Activated T-helper 17 cell treated with anti-CD3 and anti-CD28 coated beads, Interleukin-2, amount 50 U/mL, for 72 hours (primary cell): Measurements from ENCODE around the gene CCDC88C. TPM values are rescaled to one million over a fixed set of nuclear protein-coding genes. Genes with fewer than 3 reads are reported as not detected.

ENCODE experiments used
- ATAC-seq: fragments of 150-1000 bp; cut with Tn5 transposase; replicated peaks from 2 replicates; pipeline ENCODE4 v1.10.0; 2021; ENCODE audit warnings: mild to moderate bottlenecking, moderate library complexity
- H3K27ac Mint-ChIP-seq: one replicate; pipeline ENCODE4 v1.8.0; 2022; ENCODE audit warnings: mixed read lengths
- H3K27me3 Mint-ChIP-seq: one replicate; pipeline ENCODE4 v1.8.0; 2022; ENCODE audit warnings: mixed read lengths
- H3K36me3 Mint-ChIP-seq: one replicate; pipeline ENCODE4 v1.8.0; 2022; ENCODE audit warnings: low read depth, mild to moderate bottlenecking, mixed read lengths
- H3K4me1 Mint-ChIP-seq: one replicate; pipeline ENCODE4 v1.8.0; 2022; ENCODE audit warnings: mixed read lengths
- H3K4me3 Mint-ChIP-seq: one replicate; pipeline ENCODE4 v1.8.0; 2022; ENCODE audit warnings: mild to moderate bottlenecking, mixed read lengths
- H3K9me3 Mint-ChIP-seq: one replicate; pipeline ENCODE4 v1.8.0; 2022; ENCODE audit warnings: mixed read lengths
- total RNA-seq, 2 donors: library from RNA; stranded (reverse); gene quantifications; one replicate each; pipeline ENCODE4 v1.2.3, GENCODE V29; 2022

Gene CCDC88C
- total RNA-seq, 2 donors from 2014 or later = 143 to 172 TPM

GRCh38 chr14:91385224-91385623 is 32.4 kb downstream of the CCDC88C start:
- peak overlapping the region; percentile 37 for H3K4me3 Mint-ChIP-seq
- ATAC-seq = no peak
- H3K4me1 Mint-ChIP-seq = peaks cover 47% of the 10 kb centered on the region
- peak overlapping the region; percentile 54 for H3K27ac Mint-ChIP-seq
- H3K27me3 Mint-ChIP-seq = no peaks in the 10 kb centered on the region
- H3K9me3 Mint-ChIP-seq = no peaks in the 10 kb centered on the region
- peaks cover 26% of the 10 kb centered on the region for H3K36me3 Mint-ChIP-seq

DNA sequence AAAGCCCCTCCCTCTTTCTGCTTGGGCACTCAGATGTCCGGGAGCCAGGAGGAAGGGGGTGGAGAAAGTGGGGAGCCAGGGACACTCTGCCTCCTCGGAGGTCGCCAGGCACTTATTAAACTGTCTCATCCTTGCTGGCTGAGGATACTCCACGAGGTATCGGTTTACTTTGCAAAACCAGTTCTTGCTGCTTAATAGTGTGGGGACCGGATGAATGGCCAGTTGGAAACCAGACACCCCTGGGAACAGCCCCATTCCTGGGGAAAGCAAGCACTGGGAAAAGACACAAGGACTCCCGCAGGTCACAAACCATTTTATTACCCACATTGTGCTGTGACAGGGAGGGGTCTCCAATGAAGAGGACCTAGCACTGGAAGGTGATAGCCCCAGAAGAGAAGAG is 34.2 kb downstream of the CCDC88C start:
- peak overlapping the region; percentile 86 for H3K27ac Mint-ChIP-seq
- H3K36me3 Mint-ChIP-seq = peaks cover 39% of the 10 kb centered on the region
- no peaks in the 10 kb centered on the region for H3K9me3 Mint-ChIP-seq
- ATAC-seq = no peak
- peak overlapping the region; percentile 56 for H3K4me3 Mint-ChIP-seq
- peaks cover 49% of the 10 kb centered on the region for H3K4me1 Mint-ChIP-seq
- H3K27me3 Mint-ChIP-seq = no peaks in the 10 kb centered on the region

- peak; percentile 25 for ATAC-seq
- Mint-ChIP-seq H3K4me3 (peak overlapping the region; percentile 56), H3K4me1 (peaks cover 55% of the 10 kb centered on the region), H3K27me3 (no peaks in the 10 kb centered on the region), H3K27ac (peak overlapping the region; percentile 86), H3K36me3 (peaks cover 49% of the 10 kb centered on the region), H3K9me3 (no peaks in the 10 kb centered on the region)
Observed at GRCh38 chr14:91381801-91382670, 35.6 kb downstream of the CCDC88C start.

DNA sequence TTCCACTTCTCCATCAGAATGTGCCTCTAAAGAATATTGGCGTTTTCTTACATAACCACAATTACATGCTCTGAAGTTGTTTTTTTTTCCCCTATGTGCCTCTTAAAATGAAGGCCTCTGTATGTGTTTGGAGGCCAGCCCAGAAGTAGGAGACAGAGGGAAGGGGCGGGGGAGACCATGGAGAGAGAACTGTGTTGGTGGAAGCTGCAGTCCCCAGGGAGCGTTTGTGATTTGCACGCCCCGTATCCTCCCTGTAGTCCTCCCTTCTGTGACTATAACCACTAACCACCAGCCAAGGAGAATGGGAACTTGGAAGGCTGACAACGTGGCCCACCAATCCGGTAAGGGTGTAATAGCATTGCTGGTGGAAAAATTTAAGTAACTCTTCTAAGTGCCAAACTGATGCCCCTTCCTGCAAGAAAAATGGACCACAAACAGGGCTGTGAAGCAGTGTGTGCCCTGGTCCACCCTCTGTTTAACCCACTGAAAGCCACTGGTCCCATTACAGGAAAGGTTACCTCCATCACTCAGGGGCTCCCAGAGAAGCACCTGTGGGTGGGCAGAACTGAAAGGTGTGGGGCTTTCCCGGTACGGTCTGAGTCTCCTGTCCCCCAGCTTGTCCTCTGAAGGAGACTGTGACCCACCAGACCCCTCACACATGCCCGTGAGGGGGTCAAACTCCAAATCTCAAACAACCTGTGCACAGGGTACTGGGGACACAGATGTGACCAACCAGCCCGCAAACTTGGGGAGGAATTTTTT is 36.8 kb downstream of the CCDC88C start:
- Mint-ChIP-seq H3K36me3 (peaks cover 61% of the 10 kb centered on the region), H3K27me3 (no peaks in the 10 kb centered on the region), H3K27ac (peak overlapping the region; percentile 86), H3K9me3 (no peaks in the 10 kb centered on the region), H3K4me3 (peak overlapping the region; percentile 56), H3K4me1 (peaks cover 64% of the 10 kb centered on the region)
- ATAC-seq = no peak

- no peaks in the 10 kb centered on the region for H3K27me3 Mint-ChIP-seq
Observed at GRCh38 chr14:91380123-91380522, 37.5 kb downstream of the CCDC88C start.

DNA sequence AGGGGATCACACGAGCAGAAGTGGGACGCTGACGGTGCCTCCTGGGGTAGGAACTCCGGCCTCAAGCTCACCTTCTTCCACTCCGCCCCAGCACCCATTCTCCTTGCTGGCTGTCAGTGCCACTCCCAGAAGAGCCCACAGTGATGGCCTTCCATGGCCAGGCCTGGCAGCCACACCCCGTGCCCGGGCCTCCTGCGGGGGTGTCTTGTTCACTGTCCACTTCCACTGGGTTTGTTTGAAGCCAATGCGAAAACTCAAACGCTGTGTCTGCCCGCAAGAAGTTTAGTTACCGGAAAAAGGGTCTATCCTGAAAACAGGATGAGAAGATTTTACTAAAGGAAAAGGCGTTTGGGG is 38.1 kb downstream of the CCDC88C start:
- Mint-ChIP-seq H3K36me3 (peaks cover 61% of the 10 kb centered on the region), H3K4me3 (no peak overlapping the region), H3K27ac (no peak overlapping the region)

More at GRCh38 chr14:91380123-91380522, 37.5 kb downstream of the CCDC88C start:
- Mint-ChIP-seq H3K9me3 (no peaks in the 10 kb centered on the region), H3K4me3 (peak overlapping the region; percentile 56), H3K4me1 (peaks cover 70% of the 10 kb centered on the region), H3K27ac (peak overlapping the region; percentile 86), H3K36me3 (peaks cover 63% of the 10 kb centered on the region)
- ATAC-seq = no peak

GRCh38 chr14:91378930-91379578 is 38.6 kb downstream of the CCDC88C start:
- peaks cover 71% of the 10 kb centered on the region for H3K4me1 Mint-ChIP-seq
- no peak for ATAC-seq
- H3K27ac Mint-ChIP-seq = no peak overlapping the region
- H3K9me3 Mint-ChIP-seq = no peaks in the 10 kb centered on the region
- H3K27me3 Mint-ChIP-seq = no peaks in the 10 kb centered on the region
- peaks cover 56% of the 10 kb centered on the region for H3K36me3 Mint-ChIP-seq
- H3K4me3 Mint-ChIP-seq = peak overlapping the region; percentile 94

More for the DNA sequence above, 38.1 kb downstream of the CCDC88C start:
- Mint-ChIP-seq H3K9me3 (no peaks in the 10 kb centered on the region), H3K4me1 (peaks cover 70% of the 10 kb centered on the region), H3K27me3 (no peaks in the 10 kb centered on the region)
- ATAC-seq = no peak

- H3K27me3 Mint-ChIP-seq = no peaks in the 10 kb centered on the region
- peak overlapping the region; percentile 80 for H3K27ac Mint-ChIP-seq
Observed at GRCh38 chr14:91377700-91378652, 39.6 kb downstream of the CCDC88C start.

DNA sequence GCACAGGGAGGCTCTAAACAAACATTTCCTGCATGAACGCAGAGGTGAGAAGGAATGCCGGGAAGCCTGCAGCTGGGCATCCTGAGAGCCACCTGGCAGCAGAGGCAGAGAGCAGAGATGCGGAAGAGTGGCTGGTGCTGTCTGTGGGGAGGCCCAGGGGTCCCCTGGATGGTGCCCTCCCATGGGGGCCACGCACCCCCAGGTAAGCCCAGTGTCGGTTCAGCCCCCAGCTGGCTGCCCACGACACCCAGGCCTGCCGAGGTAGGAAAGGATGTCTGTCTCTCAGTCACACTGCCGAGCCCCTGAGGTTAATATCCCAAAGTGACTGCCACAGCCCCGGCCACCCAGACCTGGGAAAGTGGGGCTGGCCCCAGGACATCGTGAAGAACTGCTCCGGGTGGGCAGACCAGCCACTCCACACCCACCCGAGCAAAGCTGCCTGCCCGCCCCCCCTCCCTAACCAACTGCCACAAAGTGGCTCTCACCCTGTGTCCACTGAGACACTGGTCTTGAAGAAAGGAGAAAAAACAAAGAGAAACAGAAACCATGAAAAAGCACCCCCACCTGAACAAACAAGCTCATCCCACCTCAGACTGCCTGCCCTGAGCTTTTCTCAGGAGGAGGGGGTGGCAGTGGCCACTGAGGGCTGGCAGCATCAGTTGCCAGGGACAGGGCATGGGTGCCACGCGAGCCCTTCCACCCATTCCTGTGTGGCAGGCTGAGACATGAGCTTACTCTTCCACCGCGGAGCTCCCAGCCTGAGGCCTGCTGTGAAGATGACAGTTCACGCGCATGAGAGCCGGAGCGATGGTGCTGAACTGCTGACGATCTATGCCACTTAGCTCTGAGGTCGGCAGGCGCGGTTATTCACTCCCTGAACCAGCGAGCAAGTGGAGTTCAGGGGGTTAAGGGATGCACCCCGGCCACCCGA is 40.8 kb downstream of the CCDC88C start:
- ATAC-seq = no peak
- no peaks in the 10 kb centered on the region for H3K9me3 Mint-ChIP-seq
- H3K36me3 Mint-ChIP-seq = peaks cover 60% of the 10 kb centered on the region
- H3K27ac Mint-ChIP-seq = peak overlapping the region; percentile 80
- peaks cover 75% of the 10 kb centered on the region for H3K4me1 Mint-ChIP-seq
- H3K27me3 Mint-ChIP-seq = no peaks in the 10 kb centered on the region
- H3K4me3 Mint-ChIP-seq = peak overlapping the region; percentile 94

More at GRCh38 chr14:91377700-91378652, 39.6 kb downstream of the CCDC88C start:
- ATAC-seq = peak; percentile 80
- H3K4me1 Mint-ChIP-seq = peaks cover 76% of the 10 kb centered on the region
- H3K4me3 Mint-ChIP-seq = peak overlapping the region; percentile 94
- peaks cover 63% of the 10 kb centered on the region for H3K36me3 Mint-ChIP-seq
- no peaks in the 10 kb centered on the region for H3K9me3 Mint-ChIP-seq

DNA sequence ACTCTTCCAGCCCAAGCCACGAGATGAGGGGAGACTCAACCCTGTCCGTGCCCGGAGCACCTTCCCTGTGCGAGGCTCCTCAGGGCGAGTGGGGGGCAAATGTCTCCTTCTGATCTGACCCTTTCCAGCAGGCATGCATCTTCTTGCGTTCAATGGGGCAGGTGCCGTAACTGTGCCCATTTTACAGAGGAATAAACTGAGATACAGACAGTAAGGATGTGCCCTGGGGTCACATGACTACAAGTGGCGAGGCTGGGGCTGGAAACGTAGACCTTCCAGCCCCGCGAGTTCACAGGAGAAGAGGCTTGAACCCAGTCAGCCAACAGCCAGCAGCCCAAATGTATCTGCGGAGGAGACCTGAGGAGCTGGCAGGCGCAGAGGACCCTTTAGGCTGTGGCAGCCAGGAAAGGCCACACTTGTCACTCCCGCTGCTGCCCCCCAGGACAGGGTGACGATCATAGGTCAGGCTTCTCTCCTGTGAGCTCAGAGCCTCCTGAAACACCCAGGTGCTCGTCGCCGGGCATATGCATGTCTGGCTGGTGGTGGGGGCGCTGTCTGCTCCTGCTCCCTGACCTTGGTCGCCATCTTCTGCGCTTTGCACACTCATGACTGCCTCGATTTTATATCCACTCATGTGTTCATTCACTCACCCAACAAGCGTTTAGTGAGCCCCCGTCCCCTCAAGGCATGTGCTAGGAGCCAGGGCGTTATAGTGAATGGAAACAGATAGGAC is 41.7 kb downstream of the CCDC88C start:
- H3K27me3 Mint-ChIP-seq = no peaks in the 10 kb centered on the region
- H3K36me3 Mint-ChIP-seq = peaks cover 61% of the 10 kb centered on the region
- no peaks in the 10 kb centered on the region for H3K9me3 Mint-ChIP-seq
- H3K4me1 Mint-ChIP-seq = peaks cover 72% of the 10 kb centered on the region
- H3K27ac Mint-ChIP-seq = peak overlapping the region; percentile 56
- no peak for ATAC-seq
- H3K4me3 Mint-ChIP-seq = peak overlapping the region; percentile 94

- Mint-ChIP-seq H3K36me3 (peaks cover 57% of the 10 kb centered on the region), H3K4me1 (peaks cover 69% of the 10 kb centered on the region), H3K4me3 (peak overlapping the region; percentile 94), H3K9me3 (no peaks in the 10 kb centered on the region), H3K27ac (peak overlapping the region; percentile 91), H3K27me3 (no peaks in the 10 kb centered on the region)
- peak; percentile 1 for ATAC-seq
Observed at GRCh38 chr14:91374879-91375702, 42.5 kb downstream of the CCDC88C start.
